HG03520 (cell line): ENCODE measurements around the gene DTNB.

Experiments used
- ATAC-seq: cut with Tn5 transposase; IDR thresholded peaks from one replicate; pipeline ENCODE4 v1.9.1; 2021; ENCODE audit warnings: mild to moderate bottlenecking, moderate library complexity; ENCODE audit not compliant: unreplicated experiment

The DTNB gene

GRCh38 chr2:25332571-25332970 lies 340.8 kb downstream of the DTNB start:
- ATAC-seq, result no peak

GRCh38 chr2:25331686-25332365 lies 341.6 kb downstream of the DTNB start:
- no peak for ATAC-seq

GRCh38 chr2:25330937-25331336 lies 342.4 kb downstream of the DTNB start:
- no peak for ATAC-seq

- ATAC-seq, result no peak
Observed at GRCh38 chr2:25330273-25330672, 343.1 kb downstream of the DTNB start.

- no peak for ATAC-seq
Observed at GRCh38 chr2:25328152-25329085, 345.0 kb downstream of the DTNB start.
